ENCODE results near the gene MORN1. TPM values are rescaled to one million over a fixed set of nuclear protein-coding genes. Genes with fewer than 3 reads are reported as not detected.

MORN1 gene
- total and polyA plus RNA-seq, 11 donors: 2.2 to 8.2 (median 3.8) TPM

GRCh38 chr1:2343023-2343935, 48.1 kb downstream of the MORN1 start:
- TF ChIP-seq POLR2A (IDR thresholded peaks at IDR 0.05) (no peak), CTCF (IDR thresholded peaks at IDR 0.05) (no peak)
- DNase-seq: peak in 3 of 5 donors; percentile 10 to 56 (median 11)
- 85 to 89% (median 87%) methylated on average over 24 to 39 of the region's 39 CpGs for WGBS, 4 donors
- H3K27ac ChIP-seq: no peak overlapping the region
- H3K4me3 ChIP-seq: no peak overlapping the region
- no peaks in the 10 kb centered on the region for H3K27me3 ChIP-seq
- H3K4me1 ChIP-seq: no peaks in the 10 kb centered on the region
- no peaks in the 10 kb centered on the region for H3K9me3 ChIP-seq
- no peaks in the 10 kb centered on the region for H3K36me3 ChIP-seq
- no peak for ATAC-seq
- intact Hi-C loops (cut with DNase I): no loop called here

GRCh38 chr1:2342384-2343022, 48.9 kb downstream of the MORN1 start:
- WGBS, 4 donors: 89 to 91% (median 90%) methylated on average over 21 of the region's 21 CpGs
- H3K4me1 ChIP-seq: no peaks in the 10 kb centered on the region
- ATAC-seq (no peak), DNase-seq (peak in 1 of 5 donors; percentile 14)
- TF ChIP-seq POLR2A (IDR thresholded peaks at IDR 0.05) (no peak), CTCF (IDR thresholded peaks at IDR 0.05) (no peak)
- H3K36me3 ChIP-seq: no peaks in the 10 kb centered on the region
- no peak overlapping the region for H3K4me3 ChIP-seq
- intact Hi-C loops (cut with DNase I): no loop called here
- H3K27ac ChIP-seq: no peak overlapping the region
- no peaks in the 10 kb centered on the region for H3K27me3 ChIP-seq
- no peaks in the 10 kb centered on the region for H3K9me3 ChIP-seq

- Histone ChIP-seq H3K4me3 (no peak overlapping the region), H3K36me3 (no peaks in the 10 kb centered on the region), H3K27me3 (no peaks in the 10 kb centered on the region), H3K27ac (no peak overlapping the region), H3K4me1 (no peaks in the 10 kb centered on the region), H3K9me3 (no peaks in the 10 kb centered on the region)
- intact Hi-C loops (cut with DNase I): no loop called here
- WGBS, 4 donors: 90 to 94% (median 91%) methylated on average over 28 to 29 of the region's 29 CpGs
- ATAC-seq (no peak), DNase-seq (peak in 2 of 5 donors; percentile 10 to 45)
- TF ChIP-seq POLR2A (IDR thresholded peaks at IDR 0.05) (no peak), CTCF (IDR thresholded peaks at IDR 0.05) (no peak)
These were observed 49.5 kb downstream of the MORN1 start for GRCh38 chr1:2341706-2342383.

GRCh38 chr1:2340918-2341254, 50.5 kb downstream of the MORN1 start:
- DNase-seq: peak in 1 of 5 donors; percentile 48
- WGBS, 4 donors: 94 to 99% (median 94%) methylated on average over 14 of the region's 14 CpGs

More at GRCh38 chr1:2340918-2341254, 50.5 kb downstream of the MORN1 start:
- Histone ChIP-seq H3K36me3 (no peaks in the 10 kb centered on the region), H3K4me1 (no peaks in the 10 kb centered on the region), H3K9me3 (no peaks in the 10 kb centered on the region), H3K4me3 (no peak overlapping the region), H3K27me3 (no peaks in the 10 kb centered on the region), H3K27ac (no peak overlapping the region)
- TF ChIP-seq CTCF (IDR thresholded peaks at IDR 0.05) (no peak), POLR2A (IDR thresholded peaks at IDR 0.05) (no peak)
- no peak for ATAC-seq
- intact Hi-C loops (cut with DNase I): no loop called here
